Glutamatergic neuron (in vitro differentiated cells): ENCODE results near the gene P3H3. TPM values are rescaled to one million over a fixed set of nuclear protein-coding genes. Genes with fewer than 3 reads are reported as not detected.
A peak's percentile ranks its signal among the peaks of the same experiment; 100 is the strongest.

ENCODE experiments used
- DNase-seq: peaks from one replicate; pipeline ENCODE4 v3.0.0; 2022
- H3K27ac Mint-ChIP-seq: one replicate; pipeline ENCODE4 v1.8.0; 2020; ENCODE audit warnings: mild to moderate bottlenecking, mixed read lengths, inconsistent platforms; ENCODE audit not compliant: unreplicated experiment
- H3K27me3 Mint-ChIP-seq: one replicate; pipeline ENCODE4 v1.8.0; 2020; ENCODE audit warnings: mild to moderate bottlenecking, moderate library complexity, mixed read lengths, inconsistent platforms; ENCODE audit not compliant: unreplicated experiment
- H3K36me3 Mint-ChIP-seq: one replicate; pipeline ENCODE4 v1.8.0; 2020; ENCODE audit warnings: mild to moderate bottlenecking, mixed read lengths, inconsistent platforms; ENCODE audit not compliant: unreplicated experiment
- H3K4me1 Mint-ChIP-seq: one replicate; pipeline ENCODE4 v1.8.0; 2020; ENCODE audit warnings: mild to moderate bottlenecking, low read depth, mixed read lengths, inconsistent platforms; ENCODE audit not compliant: unreplicated experiment
- H3K4me3 Mint-ChIP-seq: one replicate; pipeline ENCODE4 v1.8.0; 2020; ENCODE audit warnings: mild to moderate bottlenecking, mixed read lengths, inconsistent platforms; ENCODE audit not compliant: unreplicated experiment
- H3K9me3 Mint-ChIP-seq: one replicate; pipeline ENCODE4 v1.8.0; 2020; ENCODE audit warnings: mild to moderate bottlenecking, moderate library complexity, mixed read lengths, inconsistent platforms; ENCODE audit not compliant: unreplicated experiment
- CTCF ChIP-seq: fragments of 200-600 bp; sonication (generic); IDR thresholded peaks from one replicate; pipeline ENCODE4 v1.5.0; 2021; ENCODE audit not compliant: partially characterized antibody, unreplicated experiment
- total RNA-seq: library from RNA; stranded (reverse); fragmentation: NEBNext Ultra II Directional; extraction: Animal tissue kit (Norgen Biotek cat#: 25700); gene quantifications from one replicate; pipeline ENCODE4 v1.2.1, GENCODE V29; 2021; ENCODE audit not compliant: unreplicated experiment

P3H3 gene
- total RNA-seq, 1 donor from 2014 or later, result 58.4 TPM

DNA sequence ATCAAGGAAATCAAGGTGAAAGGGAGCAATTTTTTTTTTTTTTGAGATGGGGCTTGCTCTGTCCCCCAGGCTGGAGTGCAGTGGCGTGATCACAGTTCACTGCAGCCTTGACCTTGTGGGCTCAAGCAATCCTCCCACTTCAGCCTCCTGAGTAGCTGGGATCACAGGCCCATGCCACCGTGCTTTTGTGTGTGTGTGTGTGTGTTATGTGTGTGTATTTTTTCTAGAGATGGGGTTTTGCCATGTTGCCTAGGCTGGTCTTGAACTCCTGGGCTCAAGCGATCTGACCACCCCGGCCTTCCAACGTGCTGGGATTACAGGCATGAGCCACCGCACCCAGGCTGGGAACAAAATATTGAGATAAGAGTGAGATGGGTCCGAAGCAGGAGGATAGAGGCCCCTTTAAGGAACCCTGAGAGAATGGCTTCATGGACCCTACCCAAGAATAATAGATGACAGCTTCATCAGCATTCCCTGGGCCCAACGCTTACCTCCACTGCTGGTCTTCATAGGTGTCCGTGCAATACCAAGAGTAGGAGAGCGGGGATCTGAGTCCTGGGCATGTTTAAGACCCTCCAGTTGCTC, 21.9 kb downstream of the P3H3 start:
- no peak for TF ChIP-seq CTCF
- DNase-seq, result no peak
- Mint-ChIP-seq H3K4me1 (peaks cover 13% of the 10 kb centered on the region), H3K4me3 (peak overlapping the region; percentile 98), H3K36me3 (no peaks in the 10 kb centered on the region), H3K9me3 (peaks cover 9% of the 10 kb centered on the region), H3K27me3 (peaks cover 10% of the 10 kb centered on the region), H3K27ac (peak overlapping the region; percentile 39)

GRCh38 chr12:6850796-6851152, 22.6 kb downstream of the P3H3 start:
- Mint-ChIP-seq H3K27ac (no peak overlapping the region), H3K9me3 (peaks cover 11% of the 10 kb centered on the region), H3K27me3 (peaks cover 10% of the 10 kb centered on the region), H3K4me1 (peaks cover 13% of the 10 kb centered on the region), H3K4me3 (peak overlapping the region; percentile 98), H3K36me3 (no peaks in the 10 kb centered on the region)
- TF ChIP-seq CTCF, result no peak
- DNase-seq, result no peak

DNA sequence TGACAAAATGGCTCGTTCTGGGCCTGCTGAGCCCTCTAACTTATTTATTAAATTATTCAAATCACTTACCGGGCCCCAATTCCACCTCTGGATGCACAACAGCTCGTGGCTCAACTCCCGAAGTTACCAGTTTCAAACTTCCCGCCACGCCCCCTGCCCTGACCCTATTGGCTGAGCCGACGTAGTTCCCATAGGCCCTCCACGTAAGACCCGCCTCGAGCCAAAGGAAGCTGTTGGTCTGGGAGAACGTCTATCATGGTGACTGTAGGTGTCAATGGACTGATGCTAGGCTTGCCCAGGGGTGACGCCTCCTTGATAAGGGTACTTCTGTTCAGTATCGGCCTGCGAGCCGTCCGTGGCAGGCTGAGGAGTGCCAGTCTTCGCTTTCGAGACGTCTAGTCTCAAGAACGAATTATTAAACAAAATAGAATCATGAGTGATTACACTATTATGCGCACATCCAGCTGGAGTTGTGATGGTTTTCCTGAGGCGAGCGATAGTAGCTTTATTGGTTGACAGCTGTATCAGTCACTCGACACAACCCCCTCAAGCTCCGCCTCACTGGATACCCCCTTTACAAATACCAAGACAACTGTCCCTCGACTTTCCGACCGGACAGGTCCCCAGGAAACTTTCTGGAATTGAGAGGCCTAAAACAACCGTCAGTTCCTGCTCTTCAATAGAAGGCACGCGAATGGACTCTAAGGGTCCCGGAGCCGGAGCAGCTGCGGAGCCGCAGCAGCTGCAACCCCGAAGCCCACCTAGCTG, 23.1 kb downstream of the P3H3 start, which contains the start of gene CDCA3:
Gene CDCA3 (minus strand): TSS at position 134 of the 768 bp plus-strand sequence. CDS start 334 bp downstream, outside the sequence.
- Mint-ChIP-seq H3K36me3 (no peaks in the 10 kb centered on the region), H3K9me3 (peaks cover 11% of the 10 kb centered on the region), H3K27me3 (peaks cover 8% of the 10 kb centered on the region), H3K4me1 (peaks cover 13% of the 10 kb centered on the region), H3K4me3 (peak within 1 kb of the TSS; percentile 98), H3K27ac (peak within 1 kb of the TSS; percentile 98)
- peak; percentile 94 for DNase-seq
- no peak for TF ChIP-seq CTCF

GRCh38 chr12:6851921-6852650, 23.9 kb downstream of the P3H3 start, which contains the start of gene USP5:
Gene USP5, plus strand, starts transcription at chr12:6852150. Its CDS starts 30 bp downstream, at chr12:6852180.
- peak within 1 kb of the TSS; percentile 98 for H3K27ac Mint-ChIP-seq
- peak; percentile 97 for DNase-seq
- H3K4me3 Mint-ChIP-seq, result peak within 1 kb of the TSS; percentile 98
- TF ChIP-seq CTCF, result no peak
- H3K9me3 Mint-ChIP-seq, result peaks cover 11% of the 10 kb centered on the region
- H3K4me1 Mint-ChIP-seq, result peaks cover 13% of the 10 kb centered on the region
- peaks cover 8% of the 10 kb centered on the region for H3K27me3 Mint-ChIP-seq
- no peaks in the 10 kb centered on the region for H3K36me3 Mint-ChIP-seq
